Spleen (tissue), 7 donors: ENCODE results near the gene C3orf18.

Experiments
- POLR2A ChIP-seq, 3 donors: fragments of 450-650 bp; IDR thresholded peaks; one replicate each; pipeline ENCODE4 v1.5.1; 2017; ENCODE audit warnings: antibody characterized with exemption in 3 of 3, mild to moderate bottlenecking in 1 of 3
- TF ChIP-seq, protein P1 (sequence below), 11 experiments: fragments of 200-600 bp in 7 of 11; fragments of 450-650 bp in 4 of 11; sonication (generic) in 4 of 11; IDR thresholded peaks in 8 of 11; conservative IDR thresholded peaks in 3 of 11; 1 replicate in 7 of 11; 2 replicates in 4 of 11; pipeline versions ENCODE4 v1.4.0 to v1.8.0; 2016 to 2021; ENCODE audit warnings: antibody characterized with exemption in 11 of 11, inconsistent platforms in 4 of 11, mild to moderate bottlenecking in 1 of 11
- donor health status: DM: no; HTN: no; CAD: no; lungs with moderate emphysema.
- donor health status: DM: no; HTN: no; CAD: no.
- donor health status: DM: no; HTN: no; CAD: no.

DNA sequence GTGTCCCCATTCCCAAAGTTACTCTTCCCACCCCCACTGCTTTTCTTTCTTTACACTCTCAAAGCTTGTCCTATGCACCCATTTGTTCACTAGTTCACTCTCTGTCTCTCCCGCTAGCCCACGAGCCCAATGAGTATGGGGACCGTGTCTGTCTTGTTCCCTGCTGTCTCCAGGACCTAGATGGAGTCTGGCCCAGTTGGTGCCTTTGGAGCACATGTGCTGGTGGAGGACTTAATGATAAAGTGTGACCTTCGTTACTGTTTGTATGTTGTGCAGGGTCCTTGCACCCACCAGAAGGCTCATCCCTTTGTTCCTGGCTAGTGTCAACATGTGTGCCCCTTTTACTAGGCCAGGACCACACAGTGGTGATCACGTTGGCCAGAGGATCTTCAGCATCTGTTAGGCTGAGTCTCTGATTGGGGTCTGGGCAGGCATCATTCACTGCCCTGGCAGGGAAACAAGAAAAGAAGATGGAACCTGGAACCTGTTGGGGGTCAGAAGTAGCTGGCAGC, 36.6 kb upstream of the C3orf18 start:
- TF ChIP-seq POLR2A (IDR thresholded peaks at IDR 0.05), result no peak
- TF ChIP-seq, protein P1, sequence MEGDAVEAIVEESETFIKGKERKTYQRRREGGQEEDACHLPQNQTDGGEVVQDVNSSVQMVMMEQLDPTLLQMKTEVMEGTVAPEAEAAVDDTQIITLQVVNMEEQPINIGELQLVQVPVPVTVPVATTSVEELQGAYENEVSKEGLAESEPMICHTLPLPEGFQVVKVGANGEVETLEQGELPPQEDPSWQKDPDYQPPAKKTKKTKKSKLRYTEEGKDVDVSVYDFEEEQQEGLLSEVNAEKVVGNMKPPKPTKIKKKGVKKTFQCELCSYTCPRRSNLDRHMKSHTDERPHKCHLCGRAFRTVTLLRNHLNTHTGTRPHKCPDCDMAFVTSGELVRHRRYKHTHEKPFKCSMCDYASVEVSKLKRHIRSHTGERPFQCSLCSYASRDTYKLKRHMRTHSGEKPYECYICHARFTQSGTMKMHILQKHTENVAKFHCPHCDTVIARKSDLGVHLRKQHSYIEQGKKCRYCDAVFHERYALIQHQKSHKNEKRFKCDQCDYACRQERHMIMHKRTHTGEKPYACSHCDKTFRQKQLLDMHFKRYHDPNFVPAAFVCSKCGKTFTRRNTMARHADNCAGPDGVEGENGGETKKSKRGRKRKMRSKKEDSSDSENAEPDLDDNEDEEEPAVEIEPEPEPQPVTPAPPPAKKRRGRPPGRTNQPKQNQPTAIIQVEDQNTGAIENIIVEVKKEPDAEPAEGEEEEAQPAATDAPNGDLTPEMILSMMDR (IDR thresholded peaks at IDR 0.05 in 8 of 11, conservative IDR thresholded peaks at IDR 0.05 in 3 of 11), result no peak
